CD4-positive, alpha-beta T cell treated with Interleukin-17A for 1 hour (primary cell): ENCODE data around the gene KAZN.

ENCODE experiments used
- DNase-seq: peaks from one replicate; pipeline ENCODE4 v3.0.0-alpha.2; 2020

The KAZN gene

GRCh38 chr1:14968251-14968851, 369.9 kb downstream of the KAZN start:
- no peak for DNase-seq

GRCh38 chr1:14969006-14969405, 370.5 kb downstream of the KAZN start:
- DNase-seq = peak; percentile 11

GRCh38 chr1:14970115-14970798, 371.8 kb downstream of the KAZN start:
- DNase-seq = no peak

GRCh38 chr1:14970799-14971141, 372.3 kb downstream of the KAZN start:
- no peak for DNase-seq

- no peak for DNase-seq
These were observed 372.7 kb downstream of the KAZN start for GRCh38 chr1:14971221-14971620.

GRCh38 chr1:14972107-14972506, 373.6 kb downstream of the KAZN start:
- no peak for DNase-seq

- DNase-seq = no peak
These were observed 375.3 kb downstream of the KAZN start for GRCh38 chr1:14973773-14974172.

- no peak for DNase-seq
These were observed 375.9 kb downstream of the KAZN start for GRCh38 chr1:14974361-14974760.

- no peak for DNase-seq
These were observed 376.6 kb downstream of the KAZN start for GRCh38 chr1:14975119-14975518.

GRCh38 chr1:14976256-14976655, 377.8 kb downstream of the KAZN start:
- DNase-seq = no peak

- no peak for DNase-seq
These were observed 378.9 kb downstream of the KAZN start for GRCh38 chr1:14977338-14977931.

GRCh38 chr1:14980621-14981218, 382.2 kb downstream of the KAZN start:
- no peak for DNase-seq

GRCh38 chr1:14982029-14982428, 383.5 kb downstream of the KAZN start:
- no peak for DNase-seq

- DNase-seq = no peak
These were observed 384.8 kb downstream of the KAZN start for GRCh38 chr1:14983277-14983676.

- DNase-seq = no peak
These were observed 387.7 kb downstream of the KAZN start for GRCh38 chr1:14986168-14986567.

GRCh38 chr1:14987829-14988603, 389.5 kb downstream of the KAZN start:
- DNase-seq = no peak

- DNase-seq = no peak
These were observed 390.2 kb downstream of the KAZN start for GRCh38 chr1:14988636-14989035.

GRCh38 chr1:14989931-14990728, 391.6 kb downstream of the KAZN start:
- no peak for DNase-seq

- no peak for DNase-seq
These were observed 394.9 kb downstream of the KAZN start for GRCh38 chr1:14993414-14993813.

GRCh38 chr1:14994148-14994547, 395.7 kb downstream of the KAZN start:
- DNase-seq = no peak

GRCh38 chr1:14994841-14995437, 396.5 kb downstream of the KAZN start:
- DNase-seq = no peak
